ENCODE measurements around the gene DYNLRB1. TPM values are rescaled to one million over a fixed set of nuclear protein-coding genes. Genes with fewer than 3 reads are reported as not detected.
"Not testable (repeated sequence)": the region's sequence is repeated elsewhere in the genome, so short reads cannot be mapped to it uniquely, and the experiment has no call there.

Gene DYNLRB1
- total RNA-seq, 2 experiments from 2014 or later = 101 to 108 TPM

DNA sequence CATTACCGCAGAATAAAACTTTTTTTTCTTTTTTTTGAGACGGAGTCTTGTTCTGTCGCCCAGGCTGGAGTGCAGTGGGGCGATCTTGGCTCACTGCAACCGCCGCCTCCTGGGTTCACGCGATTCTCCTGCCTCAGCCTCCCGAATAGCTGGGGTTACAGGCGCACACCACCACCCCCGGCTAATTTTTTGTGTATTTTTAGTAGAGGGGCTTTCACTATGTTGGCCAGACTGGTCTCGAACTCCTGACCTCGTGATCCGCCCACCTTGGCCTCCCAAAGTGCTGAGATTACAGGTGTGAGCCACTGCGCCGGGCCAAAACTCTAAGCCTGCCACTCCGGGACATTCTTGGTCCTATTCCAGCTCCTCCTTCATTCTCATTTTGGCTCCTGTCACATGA, 2.2 kb upstream of the DYNLRB1 start:
- H3K9me3 Mint-ChIP-seq, DNase-seq, H3K27me3 Mint-ChIP-seq, H3K36me3 Mint-ChIP-seq, H3K4me3 Mint-ChIP-seq, H3K27ac Mint-ChIP-seq, POLR2A ChIA-PET: not testable (repeated sequence)
- intact Hi-C loops (cut with micrococcal nuclease) = loop anchor here (2.0 to 10.0 kb wide), 2 partner anchors 201 to 519 kb away; partner anchors contain the start of gene RALY
- peaks cover 28% of the 10 kb centered on the region for H3K4me1 Mint-ChIP-seq (ENCODE audit: low read depth)
- CTCF ChIA-PET = interaction anchor here (5.4 kb wide), 1 partner anchor 201 kb away, joined by 97 read pairs; no protein-coding TSS in a partner anchor

DNA sequence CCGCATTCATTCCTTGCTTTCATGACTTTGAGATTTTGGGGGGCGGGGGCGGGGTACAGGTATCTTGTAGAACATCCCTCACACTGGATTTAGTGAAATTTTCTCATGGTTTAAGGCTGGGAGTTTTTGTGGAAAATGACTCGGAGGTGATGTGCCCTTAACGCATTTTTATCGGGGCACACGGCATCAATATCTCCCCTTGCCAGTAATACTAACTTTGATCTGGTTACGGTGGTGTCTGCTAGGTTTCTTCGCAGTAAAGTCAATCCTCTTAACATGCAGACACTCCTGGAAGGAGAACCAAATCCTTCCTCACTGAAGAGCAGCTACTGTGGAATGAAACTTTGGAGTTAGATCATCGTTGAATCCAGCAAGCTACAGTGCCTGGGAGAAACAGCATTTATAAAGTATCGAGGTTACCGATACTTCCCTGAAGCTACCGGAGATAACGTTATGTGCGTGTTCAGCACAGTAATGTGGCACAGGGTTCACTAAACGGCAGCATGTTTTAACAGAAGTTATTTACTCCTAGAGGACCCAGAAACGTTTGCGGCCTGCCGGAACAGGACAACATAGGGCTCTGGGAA, 1.2 kb upstream of the DYNLRB1 start:
- POLR2A ChIA-PET = interaction anchor here (0.7 to 2.7 kb wide), 4 partner anchors 24 to 403 kb away, joined by 3 to 21 read pairs (median 4); partner anchors contain the start of genes AHCY and EIF2S2
- CTCF ChIA-PET = interaction anchor here (1.2 to 5.4 kb wide), 4 partner anchors 8 to 202 kb away, joined by 4 to 97 read pairs (median 18); no protein-coding TSS in a partner anchor
- intact Hi-C loops (cut with micrococcal nuclease) = loop anchor here (1.0 to 10.0 kb wide), 3 partner anchors 194 to 520 kb away; partner anchors contain the start of gene RALY

DNA sequence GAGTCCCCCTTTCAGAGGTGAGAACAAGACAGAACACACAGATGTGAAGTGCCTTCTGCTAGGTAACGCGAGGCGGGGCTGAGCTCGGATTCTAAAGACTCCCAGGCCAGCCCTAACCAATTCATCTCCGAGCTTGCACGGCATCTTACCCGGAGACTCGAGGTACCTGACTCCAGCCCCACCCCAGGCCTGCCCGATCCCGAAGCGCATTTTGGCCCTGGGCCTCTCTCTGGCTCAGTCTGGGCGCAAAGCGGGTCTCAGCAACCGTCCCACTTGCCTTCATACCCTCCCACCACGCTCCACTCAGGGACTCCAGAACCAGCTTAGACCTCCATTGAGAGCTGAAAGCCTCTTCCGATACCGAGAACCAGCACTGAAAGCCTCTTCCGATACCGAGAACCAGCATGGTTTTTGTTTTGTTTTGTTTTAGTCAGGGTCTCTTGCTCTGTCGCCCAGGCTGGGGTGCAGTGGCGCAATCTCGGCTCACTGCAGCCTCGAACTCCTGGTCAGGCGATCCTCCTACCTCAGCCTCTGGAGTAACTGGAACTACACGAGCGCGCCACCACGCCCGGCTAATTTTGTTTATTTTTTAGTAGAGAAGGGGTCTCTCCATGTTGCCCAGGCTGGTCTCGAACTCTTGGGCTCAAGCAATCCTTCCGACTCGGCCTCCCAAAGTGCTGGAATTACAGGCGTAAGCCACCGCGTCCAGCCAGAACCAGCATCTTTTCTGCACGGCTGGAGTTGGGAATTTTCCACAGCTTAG, 557 bp upstream of the DYNLRB1 start:
- Mint-ChIP-seq H3K4me3 (peak overlapping the region; percentile 98), H3K4me1 (ENCODE audit: low read depth) (peaks cover 34% of the 10 kb centered on the region), H3K27ac (peak overlapping the region; percentile 92), H3K27me3 (no peaks in the 10 kb centered on the region), H3K36me3 (peaks cover 6% of the 10 kb centered on the region), H3K9me3 (no peaks in the 10 kb centered on the region)
- DNase-seq = peak; percentile 83
- POLR2A ChIA-PET = interaction anchor here (0.7 to 2.7 kb wide), 9 partner anchors 15 to 404 kb away, joined by 3 to 21 read pairs (median 6); partner anchors contain the start of genes AHCY, EIF2S2, ITCH and MAP1LC3A
- CTCF ChIA-PET = interaction anchor here (0.7 to 5.4 kb wide), 7 partner anchors 7 to 213 kb away, joined by 3 to 97 read pairs (median 8); partner anchors contain the start of genes AHCY and ITCH
- intact Hi-C loops (cut with micrococcal nuclease) = loop anchor here (1.0 to 10.0 kb wide), 6 partner anchors 153 to 521 kb away; partner anchors contain the start of genes AHCY, ITCH, PIGU and RALY

More for the DNA sequence above, 1.2 kb upstream of the DYNLRB1 start:
- Mint-ChIP-seq H3K4me1 (ENCODE audit: low read depth) (peaks cover 31% of the 10 kb centered on the region), H3K36me3 (peaks cover 3% of the 10 kb centered on the region), H3K4me3 (peak overlapping the region; percentile 98), H3K9me3 (no peaks in the 10 kb centered on the region), H3K27ac (peak overlapping the region; percentile 92), H3K27me3 (no peaks in the 10 kb centered on the region)
- no peak for DNase-seq

DNA sequence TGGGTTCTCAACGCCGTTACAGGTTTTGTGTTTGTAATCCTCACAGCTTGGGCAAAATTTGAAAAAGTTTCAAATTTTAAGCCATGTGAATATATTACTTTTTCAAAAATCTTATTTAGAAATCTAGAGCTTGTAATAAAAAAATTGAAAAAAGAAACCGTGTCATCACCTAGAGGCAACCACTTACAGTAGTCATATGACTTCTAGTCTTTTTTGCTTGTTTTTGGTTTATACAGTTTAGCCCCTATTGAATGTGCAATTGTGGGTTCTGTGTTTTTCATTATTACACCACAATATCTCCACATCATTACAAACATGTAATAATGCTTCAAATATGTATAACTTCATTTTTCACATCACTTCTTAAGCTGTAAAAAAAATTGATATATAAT, 888 bp downstream of the DYNLRB1 start:
- CTCF ChIA-PET = interaction anchor here (1.2 to 5.4 kb wide), 7 partner anchors 22 to 252 kb away, joined by 4 to 97 read pairs (median 7); partner anchors contain the start of genes AHCY and ITCH
- POLR2A ChIA-PET = interaction anchor here (0.9 to 2.7 kb wide), 12 partner anchors 14 to 789 kb away, joined by 3 to 21 read pairs (median 6); partner anchors contain the start of genes AHCY, ITCH, MAP1LC3A and TP53INP2
- H3K9me3 Mint-ChIP-seq = no peaks in the 10 kb centered on the region
- H3K36me3 Mint-ChIP-seq = peaks cover 12% of the 10 kb centered on the region
- H3K27me3 Mint-ChIP-seq = no peaks in the 10 kb centered on the region
- peak overlapping the region; percentile 98 for H3K4me3 Mint-ChIP-seq
- peak overlapping the region; percentile 92 for H3K27ac Mint-ChIP-seq
- DNase-seq = no peak
- peaks cover 36% of the 10 kb centered on the region for H3K4me1 Mint-ChIP-seq (ENCODE audit: low read depth)
- intact Hi-C loops (cut with micrococcal nuclease) = loop anchor here (2.0 to 10.0 kb wide), 3 partner anchors 154 to 522 kb away; partner anchors contain the start of genes ITCH, PIGU and RALY

DNA sequence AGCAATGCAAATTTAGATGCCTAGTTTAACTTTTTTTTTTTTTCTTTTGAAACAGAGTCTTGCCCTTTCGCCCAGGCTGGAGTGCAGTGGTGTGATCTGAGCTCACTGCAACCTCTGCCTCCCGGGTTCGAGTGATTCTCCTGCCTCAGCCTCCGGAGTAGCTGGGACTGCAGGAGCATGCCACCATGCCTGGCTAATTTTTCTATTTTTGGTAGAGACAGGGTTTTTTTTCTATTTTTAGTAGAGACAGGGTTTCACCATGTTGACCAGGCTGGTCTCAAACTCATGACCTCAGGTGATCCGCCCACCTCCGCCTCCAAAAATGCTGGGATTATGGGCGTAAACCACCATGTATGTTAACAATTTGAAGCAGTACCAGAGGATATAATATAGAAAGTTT, 2.6 kb downstream of the DYNLRB1 start:
- POLR2A ChIA-PET, H3K27ac Mint-ChIP-seq, H3K4me3 Mint-ChIP-seq, H3K27me3 Mint-ChIP-seq, DNase-seq, H3K9me3 Mint-ChIP-seq: not testable (repeated sequence)
- CTCF ChIA-PET = interaction anchor here (0.6 to 5.4 kb wide), 2 partner anchors 196 to 206 kb away, joined by 3 to 97 read pairs; no protein-coding TSS in a partner anchor
- H3K4me1 Mint-ChIP-seq (ENCODE audit: low read depth) = peaks cover 41% of the 10 kb centered on the region
- peaks cover 14% of the 10 kb centered on the region for H3K36me3 Mint-ChIP-seq
- intact Hi-C loops (cut with micrococcal nuclease) = loop anchor here (10.0 kb wide), 1 partner anchor 524 kb away; the partner anchor contains the start of gene RALY

DNA sequence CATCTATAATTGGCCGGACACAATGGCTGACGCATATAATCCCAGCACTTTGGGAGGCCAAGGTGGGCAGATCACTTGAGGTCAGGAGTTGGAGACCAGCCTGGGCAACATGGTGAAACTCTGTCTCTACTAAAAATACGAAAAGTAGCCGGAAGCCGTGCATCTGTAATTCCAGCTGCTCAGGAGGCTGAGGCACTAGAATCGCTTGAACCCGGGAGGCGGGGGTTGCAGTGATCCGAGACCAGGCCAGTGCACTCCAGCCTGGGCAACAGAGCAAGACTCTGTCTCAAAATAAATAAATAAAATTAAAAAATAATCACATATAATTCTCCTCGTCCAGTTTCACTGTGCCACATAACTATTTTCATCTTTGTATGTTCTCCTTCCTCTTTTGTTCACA, 3.6 kb downstream of the DYNLRB1 start:
- not testable (repeated sequence) for DNase-seq, H3K27me3 Mint-ChIP-seq, H3K4me3 Mint-ChIP-seq, H3K9me3 Mint-ChIP-seq, H3K27ac Mint-ChIP-seq
- H3K4me1 Mint-ChIP-seq (ENCODE audit: low read depth) = peaks cover 40% of the 10 kb centered on the region
- intact Hi-C loops (cut with micrococcal nuclease) = loop anchor here (10.0 kb wide), 1 partner anchor 525 kb away; the partner anchor contains the start of gene RALY
- ChIA-PET POLR2A (interaction anchor here (0.6 kb wide), 1 partner anchor 136 kb away, joined by 3 read pairs; no protein-coding TSS in a partner anchor), CTCF (interaction anchor here (1.1 kb wide), 1 partner anchor 44 kb away, joined by 3 read pairs; no protein-coding TSS in a partner anchor)
- H3K36me3 Mint-ChIP-seq = peaks cover 14% of the 10 kb centered on the region

DNA sequence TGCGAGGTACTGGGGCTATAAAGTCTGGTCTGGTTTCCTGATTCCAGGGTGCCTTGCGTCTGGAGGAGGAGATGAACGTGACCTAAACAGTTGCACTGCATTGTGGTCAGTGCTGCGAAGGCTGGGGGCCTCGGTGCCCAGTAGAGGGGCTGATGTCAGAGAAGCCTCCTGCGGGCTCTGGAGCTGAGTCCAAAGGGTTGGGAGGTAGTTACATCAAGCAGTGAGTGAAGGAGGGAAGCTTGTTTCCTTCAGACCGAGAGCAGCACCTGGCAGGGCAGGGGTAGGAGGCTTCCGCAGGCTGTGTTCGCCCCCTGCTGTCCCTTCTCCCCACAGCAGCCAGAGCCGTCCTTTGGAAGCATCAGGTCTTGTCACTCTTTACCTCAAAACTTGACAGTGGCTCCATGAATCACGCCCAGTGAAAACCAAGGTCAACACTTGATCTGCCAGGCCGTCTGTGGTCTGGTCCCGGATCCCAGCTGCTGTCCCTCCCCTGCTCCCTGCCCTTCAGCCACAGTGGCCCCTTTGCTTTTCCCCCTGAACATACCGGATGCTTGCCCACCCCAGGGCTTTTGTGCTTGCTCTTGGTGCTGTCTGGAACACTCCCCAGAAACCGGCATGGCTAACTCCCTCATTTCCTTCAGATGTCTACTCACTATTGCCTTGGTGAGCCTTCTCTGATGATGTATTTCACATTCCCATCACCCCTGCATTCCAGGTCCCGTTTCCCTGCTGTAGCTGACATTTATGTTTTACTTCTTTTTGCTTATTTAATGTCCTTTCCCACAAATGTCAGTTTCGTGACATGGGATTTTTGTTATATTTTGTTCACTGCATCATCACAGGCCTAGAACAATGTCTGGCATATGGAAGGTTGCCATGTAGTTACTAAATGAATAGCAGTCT, 7.0 kb downstream of the DYNLRB1 start:
- no peaks in the 10 kb centered on the region for H3K27me3 Mint-ChIP-seq
- no peaks in the 10 kb centered on the region for H3K9me3 Mint-ChIP-seq
- CTCF ChIA-PET = interaction anchor here (0.6 to 7.1 kb wide), 22 partner anchors 8 to 1254 kb away, joined by 3 to 98 read pairs (median 3); partner anchors contain the start of gene AHCY
- no peak overlapping the region for H3K4me3 Mint-ChIP-seq
- peaks cover 35% of the 10 kb centered on the region for H3K4me1 Mint-ChIP-seq (ENCODE audit: low read depth)
- peaks cover 25% of the 10 kb centered on the region for H3K36me3 Mint-ChIP-seq
- H3K27ac Mint-ChIP-seq = no peak overlapping the region
- intact Hi-C loops (cut with micrococcal nuclease) = loop anchor here (1.0 kb wide), 1 partner anchor 211 kb away; no protein-coding TSS in a partner anchor
- peak; percentile 67 for DNase-seq
- POLR2A ChIA-PET = interaction anchor here (1.4 kb wide), 1 partner anchor 211 kb away, joined by 3 read pairs; no protein-coding TSS in a partner anchor

DNA sequence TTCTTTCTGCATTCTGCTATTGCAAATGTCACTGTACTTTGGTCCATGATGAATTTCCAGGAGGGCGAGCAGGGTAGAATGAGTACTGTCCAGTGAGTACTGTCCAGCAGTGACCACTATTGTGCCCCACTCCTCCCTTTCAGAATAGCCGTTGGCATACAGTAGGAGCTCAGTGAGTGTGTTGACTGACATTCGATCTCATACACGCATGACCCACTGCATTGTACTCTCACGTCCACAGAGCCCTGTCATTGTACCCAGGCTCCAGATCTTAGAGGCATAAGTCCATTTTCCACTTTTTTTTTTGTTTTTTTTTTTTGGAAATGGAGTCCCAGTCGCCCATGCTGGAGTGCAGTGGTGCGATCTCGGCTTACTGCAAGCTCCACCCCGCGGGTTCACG, 8.2 kb downstream of the DYNLRB1 start:
- peaks cover 29% of the 10 kb centered on the region for H3K4me1 Mint-ChIP-seq (ENCODE audit: low read depth)
- no peaks in the 10 kb centered on the region for H3K27me3 Mint-ChIP-seq
- no peaks in the 10 kb centered on the region for H3K9me3 Mint-ChIP-seq
- intact Hi-C loops (cut with micrococcal nuclease) = no loop called here
- CTCF ChIA-PET = interaction anchor here (0.6 to 7.1 kb wide), 3 partner anchors 12 to 230 kb away, joined by 3 to 98 read pairs (median 5); no protein-coding TSS in a partner anchor
- peaks cover 29% of the 10 kb centered on the region for H3K36me3 Mint-ChIP-seq
- no peak for DNase-seq
- POLR2A ChIA-PET = no interaction called here
- no peak overlapping the region for H3K27ac Mint-ChIP-seq
- no peak overlapping the region for H3K4me3 Mint-ChIP-seq

DNA sequence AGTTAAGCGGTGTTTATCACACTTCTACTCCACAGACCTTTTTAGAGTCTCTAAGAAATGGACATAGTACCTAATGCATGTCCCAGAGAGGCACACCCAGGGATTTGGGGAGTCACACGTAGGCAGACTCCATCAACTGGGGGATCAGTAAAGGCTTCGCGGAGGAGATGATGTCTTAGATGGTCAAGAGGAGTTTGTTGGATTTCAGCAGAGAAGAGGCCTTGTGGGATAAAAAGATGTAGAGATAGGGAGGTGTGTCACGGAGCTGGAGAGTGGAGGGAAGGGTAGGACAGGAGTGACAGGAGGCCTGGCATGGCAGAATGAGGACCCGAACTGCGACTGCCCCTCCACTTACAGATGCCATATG, 9.1 kb downstream of the DYNLRB1 start:
- Mint-ChIP-seq H3K4me1 (ENCODE audit: low read depth) (peaks cover 24% of the 10 kb centered on the region), H3K4me3 (no peak overlapping the region), H3K27me3 (no peaks in the 10 kb centered on the region), H3K9me3 (no peaks in the 10 kb centered on the region), H3K27ac (no peak overlapping the region), H3K36me3 (peaks cover 25% of the 10 kb centered on the region)
- DNase-seq = no peak
- CTCF ChIA-PET = interaction anchor here (7.1 kb wide), 1 partner anchor 213 kb away, joined by 98 read pairs; no protein-coding TSS in a partner anchor
- intact Hi-C loops (cut with micrococcal nuclease) = no loop called here
- POLR2A ChIA-PET = no interaction called here

DNA sequence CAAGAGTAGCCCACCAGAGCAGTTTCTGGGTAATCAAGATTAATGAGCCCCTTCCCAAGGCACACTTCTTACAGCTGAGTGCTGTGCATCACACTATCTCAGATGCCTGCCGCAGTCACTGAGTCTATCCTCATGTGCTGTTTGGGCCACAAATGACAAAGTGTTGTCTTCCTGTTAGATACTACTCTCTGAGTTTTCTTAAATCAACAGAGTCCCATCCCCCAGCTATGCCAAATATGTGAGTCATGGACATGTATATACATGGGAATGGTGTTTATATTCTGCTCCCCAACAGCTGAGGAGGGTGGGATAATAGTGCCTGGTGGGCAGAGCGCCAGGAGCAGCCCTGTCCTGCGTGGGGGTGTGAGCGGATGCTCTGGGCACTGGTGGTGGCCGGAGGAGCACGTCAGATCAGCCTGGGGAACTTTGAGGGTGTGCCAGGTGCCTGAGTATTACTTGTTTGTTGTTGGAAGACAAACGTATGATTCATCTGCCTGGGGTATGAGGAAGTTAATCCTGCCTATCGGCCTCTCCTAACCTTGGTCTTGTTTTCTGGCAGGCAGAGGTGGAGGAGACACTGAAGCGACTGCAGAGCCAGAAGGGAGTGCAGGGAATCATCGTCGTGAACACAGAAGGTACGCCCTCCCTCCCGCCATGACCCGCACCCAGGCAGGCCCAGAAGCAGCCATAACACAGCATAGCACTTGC, 9.6 kb downstream of the DYNLRB1 start:
- POLR2A ChIA-PET = no interaction called here
- H3K9me3 Mint-ChIP-seq = no peaks in the 10 kb centered on the region
- no peaks in the 10 kb centered on the region for H3K27me3 Mint-ChIP-seq
- CTCF ChIA-PET = interaction anchor here (7.1 kb wide), 1 partner anchor 213 kb away, joined by 98 read pairs; no protein-coding TSS in a partner anchor
- intact Hi-C loops (cut with micrococcal nuclease) = no loop called here
- H3K4me1 Mint-ChIP-seq (ENCODE audit: low read depth) = peaks cover 24% of the 10 kb centered on the region
- peaks cover 28% of the 10 kb centered on the region for H3K36me3 Mint-ChIP-seq
- H3K4me3 Mint-ChIP-seq = no peak overlapping the region
- DNase-seq = no peak
- H3K27ac Mint-ChIP-seq = no peak overlapping the region

All from activated CD4-positive, alpha-beta memory T cell treated with anti-CD3 and anti-CD28 coated beads for 36 hours (primary cell).